SK-N-SH treated with all-trans-retinoic acid at 6 μM for 48 hours (cell line): ENCODE data around the gene DCST2.

ENCODE experiments used
- ATAC-seq: fragments of 200-7000 bp; cut with Tn5 transposase; 3 replicates; pipeline ENCODE4 v1.9.1; 2020; ENCODE audit warnings: mild to moderate bottlenecking, moderate library complexity
- BACH2 ChIP-seq: fragments of 250-450 bp; sonication (Bioruptor Pico); IDR thresholded peaks from 2 replicates; pipeline ENCODE4 v1.9.0; 2021; ENCODE audit warnings: mild to moderate bottlenecking, borderline replicate concordance
- CREB5 ChIP-seq: fragments of 250-450 bp; sonication (Bioruptor Pico); IDR thresholded peaks from 2 replicates; pipeline ENCODE4 v1.5.1; 2020; ENCODE audit warnings: low read depth, mild to moderate bottlenecking, moderate library complexity
- CSDC2 ChIP-seq: fragments of 250-450 bp; sonication (Bioruptor Pico); IDR thresholded peaks from 2 replicates; pipeline ENCODE4 v1.5.0; 2020; ENCODE audit warnings: mild to moderate bottlenecking, moderate library complexity
- GLIS3 ChIP-seq: fragments of 250-450 bp; sonication (Bioruptor Pico); IDR thresholded peaks from 2 replicates; pipeline ENCODE4 v1.5.0; 2020; ENCODE audit warnings: mild to moderate bottlenecking, moderate library complexity
- ISL1 ChIP-seq: fragments of 250-450 bp; sonication (Bioruptor Pico); IDR thresholded peaks from 2 replicates; pipeline ENCODE4 v2.1.2; 2022; ENCODE audit warnings: mild to moderate bottlenecking, moderate library complexity
- OSR1 ChIP-seq: fragments of 250-450 bp; sonication (Bioruptor Pico); IDR thresholded peaks from 2 replicates; pipeline ENCODE4 v1.8.0; 2022; ENCODE audit warnings: moderate library complexity, mild to moderate bottlenecking, inconsistent platforms
- POU6F1 ChIP-seq: fragments of 250-450 bp; sonication (Bioruptor Pico); IDR thresholded peaks from 2 replicates; pipeline ENCODE4 v1.8.0; 2021; ENCODE audit warnings: low read depth, mild to moderate bottlenecking, moderate library complexity, borderline replicate concordance
- PPARA ChIP-seq: fragments of 250-450 bp; sonication (Bioruptor Pico); IDR thresholded peaks from 2 replicates; pipeline ENCODE4 v1.5.0; 2020; ENCODE audit warnings: mild to moderate bottlenecking, borderline replicate concordance
- SNAI2 ChIP-seq: fragments of 250-450 bp; sonication (Bioruptor Pico); IDR thresholded peaks from 2 replicates; pipeline ENCODE4 v1.5.0; 2020; ENCODE audit warnings: mild to moderate bottlenecking, moderate library complexity
- TCF4 ChIP-seq: fragments of 250-450 bp; sonication (Bioruptor Pico); IDR thresholded peaks from 2 replicates; pipeline ENCODE4 v1.8.0; 2021; ENCODE audit warnings: mild to moderate bottlenecking, moderate library complexity, borderline replicate concordance
- TOX ChIP-seq: fragments of 250-450 bp; sonication (Bioruptor Pico); IDR thresholded peaks from 2 replicates; pipeline ENCODE4 v1.8.0; 2021; ENCODE audit warnings: mild to moderate bottlenecking, moderate library complexity, borderline replicate concordance
- ZC3H10 ChIP-seq: fragments of 250-450 bp; sonication (Bioruptor Pico); IDR thresholded peaks from 2 replicates; pipeline ENCODE4 v1.5.1; 2021; ENCODE audit warnings: mild to moderate bottlenecking, moderate library complexity
- ZFP3 ChIP-seq: fragments of 250-450 bp; sonication (Bioruptor Pico); IDR thresholded peaks from 2 replicates; pipeline ENCODE4 v1.5.0; 2020; ENCODE audit warnings: mild to moderate bottlenecking, moderate library complexity
- ZFP30 ChIP-seq: fragments of 450-650 bp; formaldehyde crosslinking; IDR thresholded peaks from 2 replicates; pipeline ENCODE4 v1.5.0; 2022; ENCODE audit warnings: mild to moderate bottlenecking, moderate library complexity
- ZNF565 ChIP-seq: fragments of 450-650 bp; formaldehyde crosslinking; conservative IDR thresholded peaks from 2 replicates; pipeline ENCODE4 v1.5.0; 2020; ENCODE audit warnings: low read depth, mild to moderate bottlenecking, moderate library complexity
- ZNF70 ChIP-seq: fragments of 450-650 bp; formaldehyde crosslinking; IDR thresholded peaks from 2 replicates; pipeline ENCODE4 v1.5.0; 2020; ENCODE audit warnings: mild to moderate bottlenecking, moderate library complexity
- ZNF8 ChIP-seq: fragments of 450-650 bp; formaldehyde crosslinking; IDR thresholded peaks from 2 replicates; pipeline ENCODE4 v1.5.0; 2020; ENCODE audit warnings: mild to moderate bottlenecking, moderate library complexity
- TF ChIP-seq, protein P1 (sequence below): fragments of 250-450 bp; sonication (Bioruptor Pico); IDR thresholded peaks from 2 replicates; pipeline ENCODE4 v1.5.0; 2020; ENCODE audit warnings: mild to moderate bottlenecking, moderate library complexity
- TF ChIP-seq, protein P2 (sequence below): fragments of 250-450 bp; sonication (Bioruptor Pico); IDR thresholded peaks from 2 replicates; pipeline ENCODE4 v1.5.1; 2021; ENCODE audit warnings: mild to moderate bottlenecking, moderate library complexity
- TF ChIP-seq, protein P3 (sequence below): fragments of 250-450 bp; sonication (Bioruptor Pico); IDR thresholded peaks from 2 replicates; pipeline ENCODE4 v1.8.0; 2020; ENCODE audit warnings: mild to moderate bottlenecking, moderate library complexity, borderline replicate concordance

DCST2 gene

DNA sequence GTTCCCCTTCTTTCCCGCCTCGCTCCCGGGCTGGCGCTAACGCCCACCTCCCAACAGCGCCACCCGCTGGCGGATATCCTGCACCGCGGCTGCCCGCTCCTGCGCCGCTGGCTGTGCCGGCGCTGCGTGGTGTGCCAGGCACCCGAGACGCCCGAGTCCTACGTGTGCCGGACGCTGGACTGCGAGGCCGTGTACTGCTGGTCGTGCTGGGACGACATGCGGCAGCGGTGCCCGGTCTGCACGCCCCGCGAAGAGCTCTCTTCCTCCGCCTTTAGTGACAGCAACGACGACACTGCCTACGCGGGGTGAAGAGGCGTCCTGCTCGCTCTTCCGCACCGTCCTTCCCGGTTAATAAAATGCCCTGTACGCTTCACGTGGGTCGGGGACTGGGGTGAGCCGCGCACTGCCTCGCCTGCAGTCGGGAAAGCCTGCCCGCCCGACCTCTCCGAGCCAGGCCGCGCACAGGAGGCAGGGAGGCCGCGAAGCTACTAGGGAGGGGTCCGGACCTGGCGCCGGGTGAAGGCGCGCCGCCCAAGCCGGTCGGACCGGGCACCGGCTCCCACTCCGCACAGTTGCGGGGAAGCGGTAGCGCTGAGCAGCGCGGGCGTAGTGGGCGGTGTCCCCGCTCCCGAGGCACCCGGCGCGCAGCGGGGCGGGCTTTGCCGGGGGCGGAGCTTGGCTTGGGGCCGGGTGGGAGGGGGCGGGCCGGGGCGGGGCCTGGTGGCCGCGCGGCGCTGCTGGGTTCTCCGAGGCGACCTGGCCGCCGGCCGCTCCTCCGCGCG, 17.2 kb upstream of the DCST2 start, which contains the start of gene ADAM15:
Gene ADAM15 (plus strand): TSS at position 757 of the 782 bp plus-strand sequence. CDS start 71 bp downstream, outside the sequence.
- TF ChIP-seq, protein P1, sequence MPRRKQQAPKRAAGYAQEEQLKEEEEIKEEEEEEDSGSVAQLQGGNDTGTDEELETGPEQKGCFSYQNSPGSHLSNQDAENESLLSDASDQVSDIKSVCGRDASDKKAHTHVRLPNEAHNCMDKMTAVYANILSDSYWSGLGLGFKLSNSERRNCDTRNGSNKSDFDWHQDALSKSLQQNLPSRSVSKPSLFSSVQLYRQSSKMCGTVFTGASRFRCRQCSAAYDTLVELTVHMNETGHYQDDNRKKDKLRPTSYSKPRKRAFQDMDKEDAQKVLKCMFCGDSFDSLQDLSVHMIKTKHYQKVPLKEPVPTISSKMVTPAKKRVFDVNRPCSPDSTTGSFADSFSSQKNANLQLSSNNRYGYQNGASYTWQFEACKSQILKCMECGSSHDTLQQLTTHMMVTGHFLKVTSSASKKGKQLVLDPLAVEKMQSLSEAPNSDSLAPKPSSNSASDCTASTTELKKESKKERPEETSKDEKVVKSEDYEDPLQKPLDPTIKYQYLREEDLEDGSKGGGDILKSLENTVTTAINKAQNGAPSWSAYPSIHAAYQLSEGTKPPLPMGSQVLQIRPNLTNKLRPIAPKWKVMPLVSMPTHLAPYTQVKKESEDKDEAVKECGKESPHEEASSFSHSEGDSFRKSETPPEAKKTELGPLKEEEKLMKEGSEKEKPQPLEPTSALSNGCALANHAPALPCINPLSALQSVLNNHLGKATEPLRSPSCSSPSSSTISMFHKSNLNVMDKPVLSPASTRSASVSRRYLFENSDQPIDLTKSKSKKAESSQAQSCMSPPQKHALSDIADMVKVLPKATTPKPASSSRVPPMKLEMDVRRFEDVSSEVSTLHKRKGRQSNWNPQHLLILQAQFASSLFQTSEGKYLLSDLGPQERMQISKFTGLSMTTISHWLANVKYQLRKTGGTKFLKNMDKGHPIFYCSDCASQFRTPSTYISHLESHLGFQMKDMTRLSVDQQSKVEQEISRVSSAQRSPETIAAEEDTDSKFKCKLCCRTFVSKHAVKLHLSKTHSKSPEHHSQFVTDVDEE (CRISPR knock-in tag), result peak; percentile 13; the same call in 1 of the 2 replicates
- TF ChIP-seq ZNF70 (CRISPR knock-in tag), result no peak
- peak; percentile 71 for ATAC-seq

DNA sequence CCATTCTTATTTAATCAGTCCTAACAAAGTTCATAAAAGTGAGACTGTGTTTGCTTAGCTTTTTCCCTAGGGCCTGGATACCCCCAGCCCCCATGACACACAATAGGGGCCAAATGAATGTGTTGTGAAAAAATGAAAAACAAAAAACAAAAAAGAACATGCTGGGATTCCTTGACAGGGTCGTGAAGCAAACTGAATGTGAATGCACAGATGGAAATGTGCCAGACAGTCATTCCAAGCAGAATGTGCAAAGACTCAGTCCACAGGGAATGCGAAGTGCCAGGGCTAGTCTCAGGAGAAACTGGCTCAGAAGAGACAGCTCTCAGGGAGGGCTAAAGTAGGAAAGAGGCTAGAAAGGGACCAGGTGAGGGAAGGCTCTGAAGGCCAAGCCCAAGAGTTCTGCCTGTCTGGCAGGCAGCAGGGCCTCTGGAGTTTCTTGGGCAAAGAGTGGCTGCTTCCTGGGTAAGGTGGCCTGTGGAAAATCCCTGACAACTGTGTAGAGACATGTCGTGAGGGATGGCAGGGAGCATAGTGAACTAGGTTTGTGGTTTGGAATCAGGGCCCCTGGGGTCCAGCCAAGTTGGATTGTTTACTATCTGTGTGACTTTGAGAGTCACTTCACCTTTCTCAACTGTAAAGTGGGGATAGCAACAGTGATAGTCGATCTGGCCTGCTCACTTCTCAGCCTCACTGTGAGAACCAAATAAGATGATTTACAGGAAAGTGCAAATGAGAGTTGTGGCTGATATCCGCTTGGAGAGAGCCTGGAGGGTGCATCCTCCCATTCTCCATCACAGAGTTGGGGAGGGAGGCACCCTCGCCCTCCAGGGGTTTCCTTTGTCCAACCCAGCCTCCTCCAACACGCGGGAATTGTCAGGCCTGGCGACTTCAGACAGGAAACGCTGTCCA, 16.3 kb upstream of the DCST2 start:
- ATAC-seq, result peak; percentile 5
- TF ChIP-seq ZNF8 (CRISPR knock-in tag) (no peak), ZC3H10 (no peak), CREB5 (CRISPR knock-in tag) (no peak), PPARA (CRISPR knock-in tag) (no peak), GLIS3 (CRISPR knock-in tag) (no peak), TCF4 (CRISPR knock-in tag) (no peak), CSDC2 (CRISPR knock-in tag) (no peak), OSR1 (CRISPR knock-in tag) (no peak), ZFP30 (no peak)
- TF ChIP-seq, protein P2, sequence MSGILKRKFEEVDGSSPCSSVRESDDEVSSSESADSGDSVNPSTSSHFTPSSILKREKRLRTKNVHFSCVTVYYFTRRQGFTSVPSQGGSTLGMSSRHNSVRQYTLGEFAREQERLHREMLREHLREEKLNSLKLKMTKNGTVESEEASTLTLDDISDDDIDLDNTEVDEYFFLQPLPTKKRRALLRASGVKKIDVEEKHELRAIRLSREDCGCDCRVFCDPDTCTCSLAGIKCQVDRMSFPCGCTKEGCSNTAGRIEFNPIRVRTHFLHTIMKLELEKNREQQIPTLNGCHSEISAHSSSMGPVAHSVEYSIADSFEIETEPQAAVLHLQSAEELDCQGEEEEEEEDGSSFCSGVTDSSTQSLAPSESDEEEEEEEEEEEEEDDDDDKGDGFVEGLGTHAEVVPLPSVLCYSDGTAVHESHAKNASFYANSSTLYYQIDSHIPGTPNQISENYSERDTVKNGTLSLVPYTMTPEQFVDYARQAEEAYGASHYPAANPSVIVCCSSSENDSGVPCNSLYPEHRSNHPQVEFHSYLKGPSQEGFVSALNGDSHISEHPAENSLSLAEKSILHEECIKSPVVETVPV (CRISPR knock-in tag), result no peak

GRCh38 chr1:155048449-155049334, 15.1 kb upstream of the DCST2 start:
- no peak for TF ChIP-seq GLIS3 (CRISPR knock-in tag)
- TF ChIP-seq ZNF565 (CRISPR knock-in tag), result no peak
- no peak for TF ChIP-seq TOX (CRISPR knock-in tag)
- TF ChIP-seq OSR1 (CRISPR knock-in tag), result no peak
- no peak for TF ChIP-seq ZFP3 (CRISPR knock-in tag)
- TF ChIP-seq TCF4 (CRISPR knock-in tag), result no peak
- TF ChIP-seq, protein P3, sequence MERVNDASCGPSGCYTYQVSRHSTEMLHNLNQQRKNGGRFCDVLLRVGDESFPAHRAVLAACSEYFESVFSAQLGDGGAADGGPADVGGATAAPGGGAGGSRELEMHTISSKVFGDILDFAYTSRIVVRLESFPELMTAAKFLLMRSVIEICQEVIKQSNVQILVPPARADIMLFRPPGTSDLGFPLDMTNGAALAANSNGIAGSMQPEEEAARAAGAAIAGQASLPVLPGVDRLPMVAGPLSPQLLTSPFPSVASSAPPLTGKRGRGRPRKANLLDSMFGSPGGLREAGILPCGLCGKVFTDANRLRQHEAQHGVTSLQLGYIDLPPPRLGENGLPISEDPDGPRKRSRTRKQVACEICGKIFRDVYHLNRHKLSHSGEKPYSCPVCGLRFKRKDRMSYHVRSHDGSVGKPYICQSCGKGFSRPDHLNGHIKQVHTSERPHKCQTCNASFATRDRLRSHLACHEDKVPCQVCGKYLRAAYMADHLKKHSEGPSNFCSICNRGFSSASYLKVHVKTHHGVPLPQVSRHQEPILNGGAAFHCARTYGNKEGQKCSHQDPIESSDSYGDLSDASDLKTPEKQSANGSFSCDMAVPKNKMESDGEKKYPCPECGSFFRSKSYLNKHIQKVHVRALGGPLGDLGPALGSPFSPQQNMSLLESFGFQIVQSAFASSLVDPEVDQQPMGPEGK (CRISPR knock-in tag), result no peak
- TF ChIP-seq, protein P1 (CRISPR knock-in tag), result no peak
- no peak for TF ChIP-seq ISL1
- no peak for TF ChIP-seq ZFP30
- no peak for TF ChIP-seq PPARA (CRISPR knock-in tag)
- TF ChIP-seq SNAI2, result no peak
- no peak for TF ChIP-seq CSDC2 (CRISPR knock-in tag)
- no peak for TF ChIP-seq POU6F1 (CRISPR knock-in tag)
- no peak for TF ChIP-seq BACH2 (CRISPR knock-in tag)
- no peak for TF ChIP-seq ZNF70 (CRISPR knock-in tag)
- ATAC-seq, result no peak
